Duodenal mucosa (tissue), 2 donors: ENCODE measurements around the gene TEAD1.

ENCODE experiments used
- H3K27ac ChIP-seq: one replicate; pipeline ENCODE4 v1.7.0; 2013; ENCODE audit warnings: low read depth, low read length
- H3K27me3 ChIP-seq, 2 donors: one replicate each; pipeline ENCODE4 v1.7.0; 2013; ENCODE audit warnings: low read length in 2 of 2, control low read depth in 1 of 2; ENCODE audit not compliant: insufficient read depth in 2 of 2, control insufficient read depth in 1 of 2
- H3K36me3 ChIP-seq, 2 donors: one replicate each; pipeline ENCODE4 v1.7.0; 2013; ENCODE audit warnings: low read length in 2 of 2, control low read depth in 1 of 2; ENCODE audit not compliant: insufficient read depth in 2 of 2, control insufficient read depth in 1 of 2
- H3K4me1 ChIP-seq, 2 donors: one replicate each; pipeline ENCODE4 v1.7.0; 2013; ENCODE audit warnings: low read length in 2 of 2, control low read depth in 1 of 2; ENCODE audit not compliant: insufficient read depth in 2 of 2, control insufficient read depth in 1 of 2
- H3K4me3 ChIP-seq, 2 donors: one replicate each; pipeline ENCODE4 v1.7.0; 2013; ENCODE audit warnings: low read length in 2 of 2, low read depth in 1 of 2
- H3K9ac ChIP-seq, 2 donors: one replicate each; pipeline ENCODE4 v1.7.0; 2013; ENCODE audit warnings: low read length in 2 of 2, low read depth in 1 of 2
- H3K9me3 ChIP-seq, 2 donors: one replicate each; pipeline ENCODE4 v1.7.0; 2013; ENCODE audit warnings: low read length in 2 of 2, control low read depth in 1 of 2; ENCODE audit not compliant: control insufficient read depth in 1 of 2

Gene TEAD1

GRCh38 chr11:12938590-12939247 is 264.5 kb downstream of the TEAD1 start:
- Histone ChIP-seq H3K4me1 (no peaks in the 10 kb centered on the region), H3K27ac (no peak overlapping the region), H3K36me3 (peaks cover 5 to 12% of the 10 kb centered on the region in 2 donors), H3K9ac (no peak overlapping the region), H3K9me3 (no peaks in the 10 kb centered on the region), H3K4me3 (no peak overlapping the region), H3K27me3 (no peaks in the 10 kb centered on the region)

DNA sequence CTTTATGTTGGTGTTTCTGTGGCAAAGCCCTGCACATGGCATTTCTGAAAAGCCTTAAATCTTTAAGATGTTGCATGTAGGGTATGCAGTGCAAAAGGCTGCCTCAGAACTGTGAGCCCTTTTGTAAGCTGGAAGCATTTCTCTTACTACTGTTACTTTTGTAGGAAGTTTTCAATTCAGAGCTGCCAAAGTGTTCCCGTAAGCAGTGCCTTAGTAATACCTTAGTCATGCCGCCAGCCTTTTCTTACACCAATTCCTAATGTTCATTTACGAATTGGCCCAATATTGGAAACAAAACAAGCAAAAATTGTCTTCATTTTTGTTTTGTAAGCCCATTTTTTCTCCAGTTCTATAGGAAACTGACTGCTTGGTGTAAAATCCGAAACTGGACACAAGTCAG is 267.4 kb downstream of the TEAD1 start:
- Histone ChIP-seq H3K36me3 (peaks cover 5 to 12% of the 10 kb centered on the region in 2 donors), H3K9me3 (no peaks in the 10 kb centered on the region), H3K27ac (no peak overlapping the region), H3K27me3 (no peaks in the 10 kb centered on the region), H3K4me1 (no peaks in the 10 kb centered on the region), H3K9ac (no peak overlapping the region), H3K4me3 (no peak overlapping the region)

- Histone ChIP-seq H3K27ac (no peak overlapping the region), H3K36me3 (peaks cover 5 to 7% of the 10 kb centered on the region in 2 donors), H3K4me3 (no peak overlapping the region), H3K9me3 (no peaks in the 10 kb centered on the region), H3K9ac (no peak overlapping the region), H3K4me1 (no peaks in the 10 kb centered on the region), H3K27me3 (no peaks in the 10 kb centered on the region)
Measured at GRCh38 chr11:12942157-12942556, 267.9 kb downstream of the TEAD1 start.

- H3K9ac ChIP-seq, result no peak overlapping the region
- H3K27me3 ChIP-seq, result no peaks in the 10 kb centered on the region
- peaks cover 5% of the 10 kb centered on the region in 2 donors for H3K36me3 ChIP-seq
- H3K4me1 ChIP-seq, result no peaks in the 10 kb centered on the region
- H3K27ac ChIP-seq, result no peak overlapping the region
- H3K9me3 ChIP-seq, result no peaks in the 10 kb centered on the region
- no peak overlapping the region for H3K4me3 ChIP-seq
Measured at GRCh38 chr11:12943311-12943710, 269.1 kb downstream of the TEAD1 start.

GRCh38 chr11:12944889-12945288 is 270.7 kb downstream of the TEAD1 start:
- Histone ChIP-seq H3K9me3 (no peaks in the 10 kb centered on the region), H3K4me3 (no peak overlapping the region), H3K4me1 (no peaks in the 10 kb centered on the region), H3K9ac (no peak overlapping the region), H3K27ac (no peak overlapping the region), H3K27me3 (no peaks in the 10 kb centered on the region), H3K36me3 (peaks cover 3 to 5% of the 10 kb centered on the region in 2 donors)

- Histone ChIP-seq H3K4me3 (no peak overlapping the region), H3K9ac (no peak overlapping the region), H3K27me3 (no peaks in the 10 kb centered on the region), H3K9me3 (peaks cover 6 to 7% of the 10 kb centered on the region in 2 donors), H3K27ac (no peak overlapping the region), H3K36me3 (no peaks in the 10 kb centered on the region), H3K4me1 (no peaks in the 10 kb centered on the region)
Measured at GRCh38 chr11:12949453-12949852, 275.2 kb downstream of the TEAD1 start.

- no peaks in the 10 kb centered on the region for H3K27me3 ChIP-seq
- H3K4me1 ChIP-seq, result no peaks in the 10 kb centered on the region
- no peak overlapping the region for H3K27ac ChIP-seq
- H3K36me3 ChIP-seq, result no peaks in the 10 kb centered on the region
- peaks cover 6 to 7% of the 10 kb centered on the region in 2 donors for H3K9me3 ChIP-seq
- H3K4me3 ChIP-seq, result no peak overlapping the region
- H3K9ac ChIP-seq, result no peak overlapping the region
Measured at GRCh38 chr11:12950670-12951069, 276.4 kb downstream of the TEAD1 start.

DNA sequence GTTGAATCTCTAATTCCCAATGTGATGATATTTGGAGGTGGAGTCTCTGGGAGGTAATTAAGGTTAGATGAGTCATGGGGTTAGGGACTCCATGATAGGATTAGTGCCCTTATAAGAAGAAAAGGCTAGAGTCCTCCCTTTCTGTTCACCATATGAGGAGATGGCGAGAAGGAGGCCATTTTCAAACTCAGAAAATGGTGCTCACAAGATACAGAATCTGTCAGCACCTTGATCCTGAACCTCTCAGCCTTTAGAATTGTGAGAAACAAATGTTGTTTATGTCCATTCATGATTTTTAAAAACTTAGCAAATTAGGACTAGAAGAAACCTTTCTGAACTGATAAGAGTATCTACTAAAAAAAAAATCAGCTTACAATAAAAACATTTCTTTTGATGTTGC is 277.2 kb downstream of the TEAD1 start:
- no peak overlapping the region for H3K27ac ChIP-seq
- H3K4me3 ChIP-seq, result no peak overlapping the region
- no peaks in the 10 kb centered on the region for H3K27me3 ChIP-seq
- no peak overlapping the region for H3K9ac ChIP-seq
- H3K36me3 ChIP-seq, result no peaks in the 10 kb centered on the region
- H3K4me1 ChIP-seq, result no peaks in the 10 kb centered on the region
- peaks cover 6 to 7% of the 10 kb centered on the region in 2 donors for H3K9me3 ChIP-seq

DNA sequence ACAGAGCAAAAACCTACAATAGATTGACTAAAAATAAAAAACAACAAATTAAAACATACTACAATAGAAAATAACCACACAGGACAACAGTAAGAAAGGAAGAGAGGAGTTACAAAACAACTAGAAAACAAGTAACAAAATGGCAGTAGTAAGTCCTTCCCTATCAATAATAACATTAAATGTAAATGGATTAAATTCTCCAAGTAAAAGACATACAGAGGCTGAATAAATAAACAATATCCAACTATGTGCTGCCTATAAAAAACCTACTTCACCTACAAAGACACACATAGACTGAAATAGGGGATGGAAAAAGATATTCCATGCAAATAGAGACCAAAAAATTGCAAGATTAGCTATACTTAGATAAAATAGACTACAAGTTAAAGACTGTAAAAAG is 277.9 kb downstream of the TEAD1 start:
- H3K9ac ChIP-seq, result no peak overlapping the region
- H3K9me3 ChIP-seq, result peaks cover 6 to 7% of the 10 kb centered on the region in 2 donors
- no peak overlapping the region for H3K27ac ChIP-seq
- H3K4me3 ChIP-seq, result no peak overlapping the region
- H3K27me3 ChIP-seq, result no peaks in the 10 kb centered on the region
- no peaks in the 10 kb centered on the region for H3K36me3 ChIP-seq
- H3K4me1 ChIP-seq, result no peaks in the 10 kb centered on the region

- no peaks in the 10 kb centered on the region for H3K4me1 ChIP-seq
- H3K4me3 ChIP-seq, result no peak overlapping the region
- no peaks in the 10 kb centered on the region for H3K36me3 ChIP-seq
- no peak overlapping the region for H3K9ac ChIP-seq
- no peaks in the 10 kb centered on the region for H3K27me3 ChIP-seq
- H3K27ac ChIP-seq, result no peak overlapping the region
- H3K9me3 ChIP-seq, result no peaks in the 10 kb centered on the region
Measured at GRCh38 chr11:12958986-12959385, 284.8 kb downstream of the TEAD1 start.

DNA sequence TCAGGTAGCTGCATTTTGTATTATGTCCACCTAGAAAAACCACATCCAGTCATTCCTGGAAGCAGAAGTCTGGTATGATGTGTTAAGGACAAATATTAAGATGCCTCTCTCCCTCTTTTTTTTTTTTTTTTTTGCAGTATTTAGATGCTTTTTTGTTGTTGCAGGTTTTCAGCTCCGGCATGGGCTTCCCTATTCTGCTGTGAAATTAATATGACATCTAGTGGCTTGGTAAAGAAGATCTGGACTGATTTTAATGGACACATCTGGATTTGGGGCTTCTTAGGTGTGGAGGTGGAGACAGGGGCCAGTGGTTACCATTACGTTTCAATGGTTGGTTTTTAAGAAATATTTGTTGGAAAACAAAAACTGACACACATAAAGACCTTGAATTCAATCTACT is 287.4 kb downstream of the TEAD1 start:
- H3K9ac ChIP-seq, result no peak overlapping the region
- H3K27me3 ChIP-seq, result no peaks in the 10 kb centered on the region
- H3K4me1 ChIP-seq, result no peaks in the 10 kb centered on the region
- no peaks in the 10 kb centered on the region for H3K9me3 ChIP-seq
- H3K36me3 ChIP-seq, result no peaks in the 10 kb centered on the region
- no peak overlapping the region for H3K27ac ChIP-seq
- no peak overlapping the region for H3K4me3 ChIP-seq
